Spleen (tissue), 11 donors: ENCODE data around the gene INHA. TPM values are rescaled to one million over a fixed set of nuclear protein-coding genes. Genes with fewer than 3 reads are reported as not detected.

Experiments
- DNase-seq: peaks from one replicate; pipeline ENCODE4 v3.0.0-alpha.2; 2020
- H3K27ac ChIP-seq, 8 donors: fragments of 200-600 bp; sonication (generic) in 7 of 8; 1 replicate in 4 of 8; 2 replicates in 4 of 8; pipeline versions ENCODE4 v1.5.0 to v1.8.0; 2016 to 2021; ENCODE audit warnings: inconsistent platforms in 4 of 8, mild to moderate bottlenecking in 4 of 8, moderate library complexity in 1 of 8
- H3K27me3 ChIP-seq, 7 donors: fragments of 200-600 bp; sonication (generic) in 6 of 7; replicated peaks in 1 of 7; 1 replicate in 4 of 7; 2 replicates in 3 of 7; pipeline versions ENCODE4 v1.5.0 to v1.8.0; 2016 to 2021; ENCODE audit warnings: inconsistent platforms in 3 of 7, mild to moderate bottlenecking in 1 of 7
- H3K36me3 ChIP-seq, 6 donors: fragments of 200-600 bp; sonication (generic) in 5 of 6; 1 replicate in 4 of 6; 2 replicates in 2 of 6; pipeline versions ENCODE4 v1.5.0 to v1.8.0; 2016 to 2021; ENCODE audit warnings: inconsistent platforms in 2 of 6
- H3K4me1 ChIP-seq, 6 donors: fragments of 200-600 bp; sonication (generic) in 5 of 6; 1 replicate in 3 of 6; 2 replicates in 3 of 6; pipeline versions ENCODE4 v1.5.0 to v1.8.0; 2016 to 2021; ENCODE audit warnings: inconsistent platforms in 3 of 6
- H3K4me3 ChIP-seq, 8 donors: fragments of 200-600 bp; sonication (generic) in 7 of 8; 1 replicate in 4 of 8; 2 replicates in 4 of 8; pipeline versions ENCODE4 v1.5.0 to v1.8.0; 2016 to 2021; ENCODE audit warnings: inconsistent platforms in 4 of 8, mild to moderate bottlenecking in 4 of 8, moderate library complexity in 2 of 8
- H3K9me3 ChIP-seq, 8 donors: fragments of 200-600 bp; sonication (generic) in 7 of 8; 1 replicate in 4 of 8; 2 replicates in 4 of 8; pipeline versions ENCODE4 v1.5.0 to v1.8.0; 2016 to 2021; ENCODE audit warnings: inconsistent platforms in 4 of 8
- CTCF ChIP-seq, 11 experiments: fragments of 200-600 bp in 7 of 11; fragments of 450-650 bp in 4 of 11; sonication (generic) in 4 of 11; IDR thresholded peaks in 8 of 11; conservative IDR thresholded peaks in 3 of 11; 1 replicate in 7 of 11; 2 replicates in 4 of 11; pipeline versions ENCODE4 v1.4.0 to v1.8.0; 2016 to 2021; ENCODE audit warnings: antibody characterized with exemption in 11 of 11, inconsistent platforms in 4 of 11, mild to moderate bottlenecking in 1 of 11
- POLR2A ChIP-seq, 3 donors: fragments of 450-650 bp; IDR thresholded peaks; one replicate each; pipeline ENCODE4 v1.5.1; 2017; ENCODE audit warnings: antibody characterized with exemption in 3 of 3, mild to moderate bottlenecking in 1 of 3
- POLR2AphosphoS5 ChIP-seq, 3 donors: sonication (generic); formaldehyde crosslinking; IDR thresholded peaks; one replicate each; pipeline ENCODE4 v1.5.1; 2017; ENCODE audit warnings: antibody characterized with exemption in 3 of 3
- WGBS, 5 donors: extraction: QIAGEN DNeasy Blood & Tissue Kit in 3 of 5; methylation state at CpG; one replicate each; pipeline versions ENCODE4 v1.1.5 to v1.1.7; 2013 to 2018; 5-methylcytosine and 5-hydroxymethylcytosine counted together
- intact Hi-C: fragments of 100-400 bp; cut with DNase I; formaldehyde crosslinking; loops from one replicate; pipeline ENCODE4 v1.15.0; 2023; ENCODE audit warnings: low total_unique reads
- polyA plus RNA-seq, 3 donors: library from polyadenylated mRNA; stranded (reverse); fragments of 200-250 nt; gene quantifications; one replicate each; pipeline ENCODE4 v1.2.1, GENCODE V29; 2013
- total RNA-seq, 7 donors: library from RNA; depleted of rRNA in 3 of 7; stranded (reverse); fragments of >200 nt in 3 of 7; fragmentation: NEBNext Ultra II Directional in 4 of 7; extraction: Animal tissue kit (Norgen Biotek cat#: 25700) in 4 of 7; gene quantifications; one replicate each; pipeline versions ENCODE4 v1.1.0 to v1.2.1, GENCODE V29; 2016 to 2021
- donor health status: healthy with polysubstance abuse.
- donor health status: DM: no; HTN: no; CAD: no; lungs with moderate emphysema.
- donor health status: DM: no; HTN: no; CAD: no.
- donor health status: Bipolar disorder and iron deficiency.
- donor health status: healthy.
- donor health status: DM: no; HTN: no; CAD: no.
- donor health status: DM: yes; HTN: yes; CAD: no.

The INHA gene
- total and polyA plus RNA-seq, 10 donors, result 0.08 to 0.46 (median 0.31) TPM; not detected in 6

GRCh38 chr2:219556413-219556812, 15.7 kb upstream of the INHA start:
- Histone ChIP-seq H3K4me3 (no peak overlapping the region), H3K4me1 (peaks cover 9 to 26% (median 23%) of the 10 kb centered on the region in 6 donors), H3K36me3 (no peaks in the 10 kb centered on the region), H3K9me3 (no peaks in the 10 kb centered on the region), H3K27me3 (peaks cover 0 to 71% (median 27%) of the 10 kb centered on the region in 7 donors), H3K27ac (no peak overlapping the region)
- peak; percentile 73 for DNase-seq
- 79 to 94% (median 92%) methylated on average over 6 to 19 of the region's 19 CpGs for WGBS, 5 donors
- TF ChIP-seq CTCF (IDR thresholded peaks at IDR 0.05 in 8 of 11, conservative IDR thresholded peaks at IDR 0.05 in 3 of 11) (no peak), POLR2A (IDR thresholded peaks at IDR 0.05) (no peak), POLR2AphosphoS5 (IDR thresholded peaks at IDR 0.05) (no peak)
- intact Hi-C loops, result no loop called here

- DNase-seq, result no peak
Measured at GRCh38 chr2:219557320-219557719, 14.8 kb upstream of the INHA start.

GRCh38 chr2:219557791-219558785, 14.0 kb upstream of the INHA start:
- H3K4me3 ChIP-seq, result no peak overlapping the region
- 73 to 96% (median 92%) methylated on average over 2 to 25 of the region's 25 CpGs for WGBS, 5 donors
- H3K4me1 ChIP-seq, result peaks cover 2 to 10% (median 7%) of the 10 kb centered on the region in 6 donors
- H3K36me3 ChIP-seq, result no peaks in the 10 kb centered on the region
- no peak overlapping the region for H3K27ac ChIP-seq
- H3K9me3 ChIP-seq, result no peaks in the 10 kb centered on the region
- DNase-seq, result peak; percentile 74
- H3K27me3 ChIP-seq, result peaks cover 0 to 54% (median 10%) of the 10 kb centered on the region in 7 donors
- intact Hi-C loops, result no loop called here
- TF ChIP-seq CTCF (IDR thresholded peaks at IDR 0.05 in 8 of 11, conservative IDR thresholded peaks at IDR 0.05 in 3 of 11), result no peak
- TF ChIP-seq POLR2A (IDR thresholded peaks at IDR 0.05), result no peak
- no peak for TF ChIP-seq POLR2AphosphoS5 (IDR thresholded peaks at IDR 0.05)

More at GRCh38 chr2:219557320-219557719, 14.8 kb upstream of the INHA start:
- H3K4me3 ChIP-seq, result no peak overlapping the region
- intact Hi-C loops, result no loop called here
- H3K27ac ChIP-seq, result no peak overlapping the region
- peaks cover 0 to 62% (median 18%) of the 10 kb centered on the region in 7 donors for H3K27me3 ChIP-seq
- no peaks in the 10 kb centered on the region for H3K36me3 ChIP-seq
- H3K9me3 ChIP-seq, result no peaks in the 10 kb centered on the region
- TF ChIP-seq POLR2A (IDR thresholded peaks at IDR 0.05), result no peak
- no peak for TF ChIP-seq CTCF (IDR thresholded peaks at IDR 0.05 in 8 of 11, conservative IDR thresholded peaks at IDR 0.05 in 3 of 11)
- TF ChIP-seq POLR2AphosphoS5 (IDR thresholded peaks at IDR 0.05), result no peak
- WGBS, 5 donors, result 85 to 92% (median 90%) methylated on average over 17 to 21 of the region's 21 CpGs
- peaks cover 5 to 17% (median 14%) of the 10 kb centered on the region in 6 donors for H3K4me1 ChIP-seq
